ENCODE results near the gene SCARF2.

- TF ChIP-seq POLR2AphosphoS5 (IDR thresholded peaks at IDR 0.05) = no peak
- no peak for TF ChIP-seq CTCF (IDR thresholded peaks at IDR 0.05)
- no peak for TF ChIP-seq POLR2A (IDR thresholded peaks at IDR 0.05)
Measured at GRCh38 chr22:20390394-20390907, 47.2 kb downstream of the SCARF2 start.
